Ishikawa (cell line): ENCODE measurements around the gene SH2D3C.

Source experiments
- CEBPB ChIP-seq: IDR thresholded peaks from 2 replicates; pipeline ENCODE4 v1.6.1; 2012
- CREB1 ChIP-seq: IDR thresholded peaks from 2 replicates; pipeline ENCODE4 v1.6.1; 2012; ENCODE audit warnings: low read depth
- EGR1 ChIP-seq: IDR thresholded peaks from 2 replicates; pipeline ENCODE4 v1.6.1; 2012
- EP300 ChIP-seq: IDR thresholded peaks from 2 replicates; pipeline ENCODE4 v1.6.1; 2012; ENCODE audit warnings: borderline replicate concordance
- FOXM1 ChIP-seq: IDR thresholded peaks from 2 replicates; pipeline ENCODE4 v1.6.1; 2012; ENCODE audit warnings: low read depth, borderline replicate concordance
- MAX ChIP-seq: IDR thresholded peaks from 2 replicates; pipeline ENCODE4 v1.6.1; 2012
- NFIC ChIP-seq: IDR thresholded peaks from 2 replicates; pipeline ENCODE4 v1.6.1; 2012
- RAD21 ChIP-seq: IDR thresholded peaks from 2 replicates; pipeline ENCODE4 v1.6.1; 2012; ENCODE audit warnings: low read depth
- REST ChIP-seq: IDR thresholded peaks from 2 replicates; pipeline ENCODE4 v1.6.1; 2012; ENCODE audit warnings: low read depth, mild to moderate bottlenecking
- TAF1 ChIP-seq: IDR thresholded peaks from 2 replicates; pipeline ENCODE4 v1.6.1; 2012; ENCODE audit warnings: low read depth, mild to moderate bottlenecking
- TCF12 ChIP-seq: IDR thresholded peaks from 2 replicates; pipeline ENCODE4 v1.6.1; 2012; ENCODE audit warnings: low read depth
- TEAD4 ChIP-seq: IDR thresholded peaks from 2 replicates; pipeline ENCODE4 v1.6.1; 2012
- USF1 ChIP-seq: IDR thresholded peaks from 2 replicates; pipeline ENCODE4 v1.6.1; 2012
- YY1 ChIP-seq: IDR thresholded peaks from 2 replicates; pipeline ENCODE4 v1.6.1; 2012; ENCODE audit warnings: low read depth
- ZBTB7A ChIP-seq: IDR thresholded peaks from 2 replicates; pipeline ENCODE4 v1.6.1; 2012; ENCODE audit warnings: low read depth

The SH2D3C gene

GRCh38 chr9:127723444-127723843, 55.0 kb downstream of the SH2D3C start:
- TF ChIP-seq REST (no peak), EP300 (no peak), RAD21 (no peak), MAX (no peak), ZBTB7A (no peak), TAF1 (no peak), EGR1 (no peak), CREB1 (no peak), TCF12 (no peak), TEAD4 (no peak), USF1 (no peak), FOXM1 (no peak), NFIC (no peak), CEBPB (no peak), YY1 (no peak)

GRCh38 chr9:127723013-127723412, 55.5 kb downstream of the SH2D3C start:
- no peak for TF ChIP-seq EGR1
- no peak for TF ChIP-seq TAF1
- no peak for TF ChIP-seq NFIC
- no peak for TF ChIP-seq TCF12
- no peak for TF ChIP-seq CREB1
- TF ChIP-seq CEBPB, result no peak
- TF ChIP-seq TEAD4, result no peak
- TF ChIP-seq ZBTB7A, result no peak
- TF ChIP-seq FOXM1, result no peak
- TF ChIP-seq RAD21, result no peak
- TF ChIP-seq MAX, result no peak
- no peak for TF ChIP-seq USF1
- no peak for TF ChIP-seq YY1
- TF ChIP-seq EP300, result no peak
- no peak for TF ChIP-seq REST

- TF ChIP-seq REST (no peak), NFIC (no peak), EGR1 (no peak), EP300 (no peak), TAF1 (no peak), USF1 (no peak), YY1 (no peak), RAD21 (no peak), ZBTB7A (no peak), TCF12 (no peak), FOXM1 (no peak), CEBPB (no peak), TEAD4 (no peak), CREB1 (no peak), MAX (no peak)
Observed at GRCh38 chr9:127722055-127722745, 56.3 kb downstream of the SH2D3C start.

GRCh38 chr9:127721391-127721821, 57.1 kb downstream of the SH2D3C start:
- TF ChIP-seq CREB1, result no peak
- no peak for TF ChIP-seq MAX
- peak; percentile 58; the same call in 1 of the 2 replicates for TF ChIP-seq TEAD4
- no peak for TF ChIP-seq EGR1
